Measurements from ENCODE around the gene PRICKLE2.
"Not testable (repeated sequence)": the region's sequence is repeated elsewhere in the genome, so short reads cannot be mapped to it uniquely, and the experiment has no call there.

PRICKLE2 gene

GRCh38 chr3:64093211-64093610 lies 132.1 kb downstream of the PRICKLE2 start:
- DNase-seq, result no peak

- DNase-seq, result no peak
Measured at GRCh38 chr3:64091501-64091900, 133.8 kb downstream of the PRICKLE2 start.

- not testable (repeated sequence) for DNase-seq
Measured at GRCh38 chr3:64089386-64089785, 135.9 kb downstream of the PRICKLE2 start.

- no peak for DNase-seq
Measured at GRCh38 chr3:64088408-64089205, 136.7 kb downstream of the PRICKLE2 start.

GRCh38 chr3:64086479-64087252 lies 138.6 kb downstream of the PRICKLE2 start:
- no peak for DNase-seq

- no peak for DNase-seq
Measured at GRCh38 chr3:64084640-64085039, 140.6 kb downstream of the PRICKLE2 start.

- DNase-seq, result no peak
Measured at GRCh38 chr3:64083575-64083974, 141.7 kb downstream of the PRICKLE2 start.

- no peak for DNase-seq
Measured at GRCh38 chr3:64082961-64083541, 142.2 kb downstream of the PRICKLE2 start.

- no peak for DNase-seq
Measured at GRCh38 chr3:64082411-64082810, 142.9 kb downstream of the PRICKLE2 start.

- no peak for DNase-seq
Measured at GRCh38 chr3:64081235-64081630, 144.0 kb downstream of the PRICKLE2 start.

- DNase-seq, result no peak
Measured at GRCh38 chr3:64080616-64081234, 144.5 kb downstream of the PRICKLE2 start.

GRCh38 chr3:64079369-64080150 lies 145.7 kb downstream of the PRICKLE2 start:
- DNase-seq, result no peak

GRCh38 chr3:64078966-64079365 lies 146.3 kb downstream of the PRICKLE2 start:
- DNase-seq, result no peak

- DNase-seq, result no peak
Measured at GRCh38 chr3:64074895-64075679, 150.2 kb downstream of the PRICKLE2 start.

- no peak for DNase-seq
Measured at GRCh38 chr3:64074060-64074459, 151.2 kb downstream of the PRICKLE2 start.

GRCh38 chr3:64073158-64073761 lies 152.0 kb downstream of the PRICKLE2 start:
- DNase-seq, result no peak

- DNase-seq, result no peak
Measured at GRCh38 chr3:64072126-64072525, 153.1 kb downstream of the PRICKLE2 start.

- DNase-seq, result no peak
Measured at GRCh38 chr3:64070704-64071103, 154.6 kb downstream of the PRICKLE2 start.

- no peak for DNase-seq
Measured at GRCh38 chr3:64067506-64068346, 157.5 kb downstream of the PRICKLE2 start.

GRCh38 chr3:64064804-64065203 lies 160.5 kb downstream of the PRICKLE2 start:
- no peak for DNase-seq
